Breast epithelium (tissue), 3 donors: ENCODE measurements around the gene UNC5CL.

Experiments
- POLR2AphosphoS5 ChIP-seq, 3 donors: sonication (generic); formaldehyde crosslinking; IDR thresholded peaks; one replicate each; pipeline ENCODE4 v1.6.1; 2017; ENCODE audit warnings: antibody characterized with exemption in 3 of 3
- TF ChIP-seq, protein P1 (sequence below), 3 donors: fragments of 450-650 bp; IDR thresholded peaks; one replicate each; pipeline ENCODE4 v1.5.1; 2016 to 2017; ENCODE audit warnings: antibody characterized with exemption in 3 of 3, mild to moderate bottlenecking in 3 of 3, moderate library complexity in 3 of 3

DNA sequence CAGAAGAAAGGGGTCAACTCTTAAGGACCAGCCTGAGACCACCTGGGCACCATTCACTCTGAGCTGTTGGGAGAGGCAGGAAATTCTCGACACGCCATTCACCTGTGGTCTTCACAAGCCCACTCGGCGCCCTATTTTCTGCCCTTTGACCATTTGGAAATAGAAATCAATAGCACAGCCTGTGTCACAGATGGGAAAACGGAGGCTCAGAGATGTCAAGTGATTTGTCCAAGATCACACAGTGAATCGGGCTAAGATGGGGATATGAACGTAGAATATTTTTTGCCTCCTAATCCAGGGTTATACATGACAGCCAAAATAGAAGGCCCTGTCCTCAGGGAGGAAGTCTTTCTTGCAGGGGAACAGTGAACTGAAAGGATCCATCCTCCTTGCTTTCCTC lies 10.9 kb upstream of the UNC5CL start:
- no peak for TF ChIP-seq POLR2AphosphoS5 (IDR thresholded peaks at IDR 0.05)
- TF ChIP-seq, protein P1, sequence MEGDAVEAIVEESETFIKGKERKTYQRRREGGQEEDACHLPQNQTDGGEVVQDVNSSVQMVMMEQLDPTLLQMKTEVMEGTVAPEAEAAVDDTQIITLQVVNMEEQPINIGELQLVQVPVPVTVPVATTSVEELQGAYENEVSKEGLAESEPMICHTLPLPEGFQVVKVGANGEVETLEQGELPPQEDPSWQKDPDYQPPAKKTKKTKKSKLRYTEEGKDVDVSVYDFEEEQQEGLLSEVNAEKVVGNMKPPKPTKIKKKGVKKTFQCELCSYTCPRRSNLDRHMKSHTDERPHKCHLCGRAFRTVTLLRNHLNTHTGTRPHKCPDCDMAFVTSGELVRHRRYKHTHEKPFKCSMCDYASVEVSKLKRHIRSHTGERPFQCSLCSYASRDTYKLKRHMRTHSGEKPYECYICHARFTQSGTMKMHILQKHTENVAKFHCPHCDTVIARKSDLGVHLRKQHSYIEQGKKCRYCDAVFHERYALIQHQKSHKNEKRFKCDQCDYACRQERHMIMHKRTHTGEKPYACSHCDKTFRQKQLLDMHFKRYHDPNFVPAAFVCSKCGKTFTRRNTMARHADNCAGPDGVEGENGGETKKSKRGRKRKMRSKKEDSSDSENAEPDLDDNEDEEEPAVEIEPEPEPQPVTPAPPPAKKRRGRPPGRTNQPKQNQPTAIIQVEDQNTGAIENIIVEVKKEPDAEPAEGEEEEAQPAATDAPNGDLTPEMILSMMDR (IDR thresholded peaks at IDR 0.05): no peak
